ENCODE data around the gene ULK3.

- TF ChIP-seq, protein P1, sequence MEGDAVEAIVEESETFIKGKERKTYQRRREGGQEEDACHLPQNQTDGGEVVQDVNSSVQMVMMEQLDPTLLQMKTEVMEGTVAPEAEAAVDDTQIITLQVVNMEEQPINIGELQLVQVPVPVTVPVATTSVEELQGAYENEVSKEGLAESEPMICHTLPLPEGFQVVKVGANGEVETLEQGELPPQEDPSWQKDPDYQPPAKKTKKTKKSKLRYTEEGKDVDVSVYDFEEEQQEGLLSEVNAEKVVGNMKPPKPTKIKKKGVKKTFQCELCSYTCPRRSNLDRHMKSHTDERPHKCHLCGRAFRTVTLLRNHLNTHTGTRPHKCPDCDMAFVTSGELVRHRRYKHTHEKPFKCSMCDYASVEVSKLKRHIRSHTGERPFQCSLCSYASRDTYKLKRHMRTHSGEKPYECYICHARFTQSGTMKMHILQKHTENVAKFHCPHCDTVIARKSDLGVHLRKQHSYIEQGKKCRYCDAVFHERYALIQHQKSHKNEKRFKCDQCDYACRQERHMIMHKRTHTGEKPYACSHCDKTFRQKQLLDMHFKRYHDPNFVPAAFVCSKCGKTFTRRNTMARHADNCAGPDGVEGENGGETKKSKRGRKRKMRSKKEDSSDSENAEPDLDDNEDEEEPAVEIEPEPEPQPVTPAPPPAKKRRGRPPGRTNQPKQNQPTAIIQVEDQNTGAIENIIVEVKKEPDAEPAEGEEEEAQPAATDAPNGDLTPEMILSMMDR (IDR thresholded peaks at IDR 0.05): peak in 4 of 12 donors; percentile 16 to 33 (median 22)
- no peak for TF ChIP-seq POLR2A (IDR thresholded peaks at IDR 0.05)
Measured at GRCh38 chr15:74793135-74794028, 49.6 kb downstream of the ULK3 start.

Data from heart left ventricle (tissue), 13 donors.